ENCODE results near the gene MPZL2.

- no peak for TF ChIP-seq POLR2AphosphoS5 (IDR thresholded peaks at IDR 0.05)
- TF ChIP-seq EP300 (IDR thresholded peaks at IDR 0.05) = no peak
These were observed 22.9 kb upstream of the MPZL2 start for GRCh38 chr11:118287006-118287405.
